Measurements from ENCODE around the gene HOXC9. TPM values are rescaled to one million over a fixed set of nuclear protein-coding genes. Genes with fewer than 3 reads are reported as not detected.

HOXC9 gene
- total RNA-seq, 1 experiment from 2014 or later = 11.3 TPM

- Histone ChIP-seq H3K36me3 (ENCODE audit: control insufficient read depth in 1 of 2, insufficient read depth in 2 of 2, low read length in 2 of 2) (no peaks in the 10 kb centered on the region), H3K79me2 (ENCODE audit: insufficient read depth, low read length) (no peaks in the 10 kb centered on the region), H3K9ac (ENCODE audit: low read length) (peak overlapping the region; percentile 94), H3K9me2 (ENCODE audit: insufficient read depth) (no peaks in the 10 kb centered on the region), H2AFZ (ENCODE audit: low read depth, low read length, poor library complexity, severe bottlenecking) (no peak overlapping the region), H3K4me2 (ENCODE audit: low read length) (peak overlapping the region; percentile 99), H3K27ac (ENCODE audit: low read depth, low read length) (peak overlapping the region; percentile 94), H3K4me3 (replicated peaks in 1 of 2; ENCODE audit: low read depth in 1 of 2, low read length in 2 of 2) (peak overlapping the region; percentile 76 to 88), H3K4me1 (ENCODE audit: control insufficient read depth in 1 of 2, insufficient read depth in 2 of 2, low read length in 2 of 2) (peaks cover 24 to 44% of the 10 kb centered on the region in 2 experiments), H3K27me3 (ENCODE audit: insufficient read depth, low read length) (no peaks in the 10 kb centered on the region), H4K20me1 (ENCODE audit: insufficient read depth) (no peaks in the 10 kb centered on the region), H3K9me3 (ENCODE audit: control insufficient read depth in 1 of 2, insufficient read depth in 1 of 2, low read depth in 1 of 2, low read length in 2 of 2) (no peaks in the 10 kb centered on the region)
- ChIA-PET POLR2A (interaction anchor here (0.5 to 2.4 kb wide), 15 partner anchors 8 to 356 kb away, joined by 3 to 23 read pairs (median 4); partner anchors contain the start of genes HOXC8, HOXC9 and SMUG1), CTCF (interaction anchor here (0.6 to 4.3 kb wide), 23 partner anchors 10 to 351 kb away, joined by 3 to 43 read pairs (median 4); partner anchors contain the start of genes HOXC10, HOXC5, HOXC6 and HOXC9), RAD21 (ENCODE audit: low non-redundant PET in 1 of 2, low total read pairs in 2 of 2, uncharacterized antibody in 2 of 2, unreplicated experiment in 2 of 2) (interaction anchor here (0.6 to 1.3 kb wide), 11 partner anchors 10 to 202 kb away, joined by 3 to 9 read pairs (median 4); no protein-coding TSS in a partner anchor)
- BruUV-seq (replicated peaks) = no TSS peak
- intact Hi-C loops (cut with micrococcal nuclease) = no loop called here
- ATAC-seq = peak; percentile 80
- peak; percentile 84 for DNase-seq (ENCODE audit: low read depth, low spot score)
- TF ChIP-seq POLR2A (IDR thresholded peaks at IDR 0.05; ENCODE audit: borderline replicate concordance, extremely low read depth, insufficient read depth, insufficient read length) = peak; percentile 56
- TF ChIP-seq POLR2AphosphoS5 (IDR thresholded peaks at IDR 0.05; ENCODE audit: low read depth, low read length) = peak; percentile 59
- TF ChIP-seq REST (IDR thresholded peaks at IDR 0.05; ENCODE audit: low read depth) = no peak
- TF ChIP-seq ZFX (IDR thresholded peaks at IDR 0.05) = peak; percentile 96
- TF ChIP-seq EGR1 (IDR thresholded peaks at IDR 0.05; ENCODE audit: low read depth) = peak; percentile 84
- no peak for TF ChIP-seq SIN3A (IDR thresholded peaks at IDR 0.05; ENCODE audit: low read depth)
- TF ChIP-seq FOSL1 (IDR thresholded peaks at IDR 0.05; ENCODE audit: low read depth) = no peak
- TF ChIP-seq YY1 (IDR thresholded peaks at IDR 0.05; ENCODE audit: extremely low read depth, insufficient replicate concordance, low read depth, low read length) = peak; percentile 7
- peak; percentile 26 for TF ChIP-seq TCF7L2 (IDR thresholded peaks at IDR 0.05; ENCODE audit: borderline replicate concordance, extremely low read depth, insufficient read depth, insufficient read length)
Observed at GRCh38 chr12:54017878-54018467, 18.0 kb downstream of the HOXC9 start.

All from HCT116 (cell line).